ENCODE results near the gene TCF4.

Gene TCF4

GRCh38 chr18:55455938-55456337 is 132.1 kb downstream of the TCF4 start:
- FAIRE-seq (no peak), DNase-seq (ENCODE audit: insufficient read length, low spot score) (no peak)
- no peak for TF ChIP-seq POLR2A (IDR thresholded peaks at IDR 0.05; ENCODE audit: low read depth, low read length)

DNA sequence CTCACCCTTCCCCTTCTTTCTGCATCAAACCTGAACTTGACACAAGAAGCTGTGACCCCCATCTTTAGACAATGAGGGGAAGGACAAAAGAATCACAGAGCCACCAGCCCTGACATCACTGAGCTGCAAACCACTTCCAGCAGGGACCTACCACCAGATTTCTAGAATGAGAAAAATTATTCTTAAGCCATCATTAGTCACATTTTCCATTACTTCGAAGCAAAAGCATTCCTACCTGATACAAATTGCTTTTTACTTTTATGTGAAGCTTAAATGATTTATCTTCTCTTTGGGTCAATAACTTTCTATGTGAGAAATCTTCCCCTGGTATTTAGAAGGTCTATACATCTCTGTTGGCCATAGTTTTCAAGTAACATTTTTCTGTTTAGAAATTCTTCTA is 134.8 kb downstream of the TCF4 start:
- no peak for TF ChIP-seq POLR2A (IDR thresholded peaks at IDR 0.05; ENCODE audit: low read depth, low read length)
- DNase-seq (ENCODE audit: insufficient read length, low spot score) (no peak), FAIRE-seq (no peak)

DNA sequence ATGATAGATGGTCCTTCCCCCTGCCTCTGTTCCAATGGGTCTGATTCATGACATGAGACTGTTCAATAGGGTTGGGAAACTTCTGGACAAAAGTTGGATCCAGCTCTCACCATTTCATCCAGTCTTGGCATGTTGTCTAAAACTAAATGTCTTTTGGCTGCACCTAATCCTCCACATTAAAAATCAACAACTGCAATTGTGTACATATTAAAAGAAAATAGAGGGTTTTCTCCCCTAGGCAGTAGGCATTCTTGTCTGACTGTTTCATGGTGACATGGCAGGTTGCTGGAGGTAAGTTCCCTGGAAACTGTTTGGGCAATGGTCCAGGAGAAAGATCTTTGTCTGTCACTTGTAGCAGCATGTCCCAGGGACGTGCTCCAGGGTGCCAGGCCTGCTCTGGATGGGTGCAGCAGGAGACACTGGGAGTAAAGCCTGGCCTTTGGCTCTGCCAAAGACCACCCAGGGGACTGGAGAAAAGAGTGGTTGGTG is 135.8 kb downstream of the TCF4 start:
- FAIRE-seq (no peak), DNase-seq (ENCODE audit: insufficient read length, low spot score) (no peak)
- TF ChIP-seq POLR2A (IDR thresholded peaks at IDR 0.05; ENCODE audit: low read depth, low read length): no peak

DNA sequence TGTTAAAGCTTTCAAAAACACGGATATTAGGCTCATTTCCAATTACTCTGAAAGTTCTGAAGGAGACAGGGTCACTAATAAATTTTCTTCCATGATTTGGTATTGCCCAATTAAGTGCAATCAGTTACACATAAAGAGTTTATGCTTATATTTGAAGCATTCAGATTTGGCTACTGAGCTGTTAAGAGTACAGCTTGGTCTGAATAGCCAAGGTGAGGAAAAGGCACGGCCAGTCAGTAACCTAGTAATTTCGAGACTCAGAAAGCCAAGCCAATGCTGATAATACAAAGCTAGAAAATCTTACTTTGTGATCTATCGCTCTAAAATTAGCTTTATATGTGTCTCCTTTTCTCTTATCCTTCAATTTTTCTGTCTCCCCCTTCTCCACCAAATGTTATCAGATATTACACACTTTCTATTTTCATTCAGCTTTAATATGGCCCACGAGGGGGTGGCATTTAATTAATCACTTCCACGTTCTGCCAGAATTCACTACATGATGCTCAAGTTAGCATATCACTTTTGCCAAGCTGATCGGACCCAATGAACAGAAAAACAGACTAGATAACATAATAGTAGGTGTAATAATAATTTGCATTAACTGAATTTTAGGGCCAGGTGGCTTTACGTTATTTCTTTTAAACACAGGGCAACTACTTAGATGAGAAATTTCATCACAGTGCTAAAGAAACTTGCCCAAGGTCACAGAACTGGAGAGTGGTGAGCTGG is 138.4 kb downstream of the TCF4 start:
- TF ChIP-seq POLR2A (IDR thresholded peaks at IDR 0.05; ENCODE audit: low read depth, low read length): no peak

GRCh38 chr18:55448420-55448819 is 139.6 kb downstream of the TCF4 start:
- FAIRE-seq: no peak

More for the DNA sequence above, 138.4 kb downstream of the TCF4 start:
- DNase-seq (ENCODE audit: insufficient read length, low spot score): no peak
- FAIRE-seq: no peak

DNA sequence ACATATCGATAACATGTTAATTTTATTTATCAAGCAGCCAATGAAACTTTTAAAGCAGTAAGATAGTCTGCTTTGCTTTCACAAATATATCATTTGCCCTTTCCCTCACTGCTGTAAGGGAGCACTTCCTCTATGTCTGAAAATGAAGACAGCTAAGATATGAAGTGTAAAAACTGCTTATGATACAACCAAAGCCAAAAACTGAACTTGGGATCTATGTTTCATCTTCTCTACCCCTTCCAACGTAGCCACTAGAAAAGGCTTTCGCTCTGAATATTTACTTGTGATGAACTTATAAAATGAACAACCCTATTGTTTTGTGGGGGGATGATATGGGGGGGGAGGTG is 140.3 kb downstream of the TCF4 start:
- no peak for FAIRE-seq
- TF ChIP-seq POLR2A (IDR thresholded peaks at IDR 0.05; ENCODE audit: low read depth, low read length): no peak

More at GRCh38 chr18:55448420-55448819, 139.6 kb downstream of the TCF4 start:
- no peak for TF ChIP-seq POLR2A (IDR thresholded peaks at IDR 0.05; ENCODE audit: low read depth, low read length)
- DNase-seq (ENCODE audit: insufficient read length, low spot score): no peak

DNA sequence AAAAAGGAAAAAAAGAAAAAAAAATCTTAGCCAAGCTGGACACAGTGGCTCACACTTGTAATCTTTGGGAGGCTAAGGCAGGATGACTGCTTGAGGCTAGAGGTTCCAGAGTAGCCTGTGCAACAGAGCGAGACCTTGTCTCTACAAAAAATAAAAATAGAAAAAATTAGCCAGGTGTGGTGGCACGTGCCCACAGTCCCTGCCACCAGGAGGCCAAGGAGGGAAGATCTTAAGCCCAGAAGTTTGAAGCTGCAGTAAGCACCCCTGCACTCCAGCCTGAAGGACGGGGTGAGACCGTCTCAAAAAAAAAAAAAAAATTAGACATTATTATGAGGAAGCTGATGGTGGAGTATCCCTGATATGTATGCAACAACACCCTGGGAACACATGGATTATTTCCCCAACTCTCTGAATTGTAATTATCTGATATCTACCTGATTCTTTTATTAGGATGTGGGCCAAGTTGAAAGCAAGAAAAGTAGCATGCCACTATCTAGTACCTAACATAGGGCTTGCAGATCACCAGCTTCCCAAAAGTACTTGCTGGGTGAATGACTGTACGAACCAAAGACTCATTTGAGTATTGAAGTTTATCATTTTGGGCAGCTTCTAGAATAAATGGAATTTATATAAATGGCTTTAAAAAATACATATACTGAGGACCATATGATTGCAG is 140.9 kb downstream of the TCF4 start:
- FAIRE-seq (no peak), DNase-seq (ENCODE audit: insufficient read length, low spot score) (no peak)
- no peak for TF ChIP-seq POLR2A (IDR thresholded peaks at IDR 0.05; ENCODE audit: low read depth, low read length)

More for the DNA sequence above, 140.3 kb downstream of the TCF4 start:
- no peak for DNase-seq (ENCODE audit: insufficient read length, low spot score)

DNA sequence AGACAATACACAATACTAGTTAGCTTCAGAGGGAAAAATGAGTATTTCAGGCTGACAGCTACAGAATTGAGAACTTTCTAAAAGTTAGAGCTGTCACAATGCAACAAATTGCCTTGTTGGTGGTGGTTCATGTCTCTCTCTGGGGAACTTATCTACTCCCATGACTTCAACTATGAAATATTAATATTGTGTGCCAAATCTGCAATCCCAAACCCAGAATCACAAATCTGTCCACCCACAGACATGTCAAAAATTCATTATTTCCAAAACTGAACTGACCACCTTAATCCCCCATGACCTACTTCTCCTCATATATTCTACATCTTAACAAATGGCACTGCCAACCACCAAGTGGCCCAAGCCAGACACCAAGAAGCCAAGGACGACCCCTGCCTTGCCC is 143.5 kb downstream of the TCF4 start:
- TF ChIP-seq POLR2A (IDR thresholded peaks at IDR 0.05; ENCODE audit: low read depth, low read length): no peak
- DNase-seq (ENCODE audit: insufficient read length, low spot score) (no peak), FAIRE-seq (no peak)

GRCh38 chr18:55443776-55444175 is 144.2 kb downstream of the TCF4 start:
- TF ChIP-seq POLR2A (IDR thresholded peaks at IDR 0.05; ENCODE audit: low read depth, low read length): no peak
- FAIRE-seq: no peak

DNA sequence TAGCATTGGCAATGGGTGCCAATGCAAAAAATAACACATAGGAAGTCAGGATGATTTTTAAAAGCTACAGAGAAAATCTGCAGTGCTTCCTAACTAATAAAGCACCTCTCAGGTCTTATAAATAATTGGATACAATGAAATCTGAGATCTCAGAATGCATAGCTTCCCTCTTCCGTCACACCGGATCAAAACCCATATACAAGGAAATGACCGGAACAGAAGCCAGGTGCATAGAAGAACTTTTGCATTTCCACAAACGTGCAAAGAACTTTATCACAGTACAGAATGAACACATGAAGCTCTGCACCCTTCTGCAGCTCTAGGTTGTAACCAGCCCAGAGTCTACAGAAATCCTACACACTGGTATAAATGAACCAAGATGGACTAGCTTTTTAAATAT is 145.4 kb downstream of the TCF4 start:
- TF ChIP-seq POLR2A (IDR thresholded peaks at IDR 0.05; ENCODE audit: low read depth, low read length): no peak
- DNase-seq (ENCODE audit: insufficient read length, low spot score) (no peak), FAIRE-seq (no peak)

More at GRCh38 chr18:55443776-55444175, 144.2 kb downstream of the TCF4 start:
- DNase-seq (ENCODE audit: insufficient read length, low spot score): no peak

DNA sequence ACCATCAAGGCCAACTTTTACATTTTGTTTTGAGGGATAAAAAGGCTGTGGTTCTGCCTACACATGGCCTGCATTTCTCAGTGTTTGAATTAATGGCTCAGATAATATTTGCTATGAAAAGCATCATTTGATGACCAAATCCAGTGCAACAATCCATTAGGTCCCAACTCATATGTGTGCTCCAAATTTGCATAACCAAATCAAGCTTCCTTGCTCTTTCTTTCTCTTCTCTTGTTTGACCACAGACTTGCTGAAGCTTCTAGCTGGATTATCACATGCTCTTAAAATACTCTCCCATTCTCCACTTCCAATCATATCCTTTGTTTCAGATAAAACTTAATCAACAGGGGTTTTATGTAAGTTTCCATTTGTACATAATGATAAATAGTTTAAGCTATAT is 147.0 kb downstream of the TCF4 start:
- TF ChIP-seq POLR2A (IDR thresholded peaks at IDR 0.05; ENCODE audit: low read depth, low read length): no peak
- FAIRE-seq: no peak

DNA sequence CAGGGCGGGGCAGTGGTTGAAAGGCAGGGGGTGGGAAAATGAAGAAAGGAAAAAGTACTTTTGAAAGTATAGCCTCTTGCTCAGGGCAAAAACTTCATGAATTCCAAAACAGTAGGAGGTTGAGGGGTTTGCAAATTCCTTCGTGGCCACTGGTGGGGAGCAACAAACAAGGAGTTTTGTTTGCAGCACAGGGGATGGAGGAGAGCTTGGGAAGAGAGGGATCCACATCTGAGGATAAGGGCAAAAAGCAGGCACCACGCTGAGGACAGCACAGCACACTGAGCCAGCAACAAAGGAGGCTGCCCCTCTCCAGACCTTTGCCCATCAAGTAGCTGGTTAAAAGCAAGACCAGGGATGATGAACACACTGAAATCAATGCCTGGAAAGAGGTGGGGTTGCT is 148.9 kb downstream of the TCF4 start:
- FAIRE-seq: no peak
- no peak for DNase-seq (ENCODE audit: insufficient read length, low spot score)
- no peak for TF ChIP-seq POLR2A (IDR thresholded peaks at IDR 0.05; ENCODE audit: low read depth, low read length)

More for the DNA sequence above, 147.0 kb downstream of the TCF4 start:
- DNase-seq (ENCODE audit: insufficient read length, low spot score): no peak

DNA sequence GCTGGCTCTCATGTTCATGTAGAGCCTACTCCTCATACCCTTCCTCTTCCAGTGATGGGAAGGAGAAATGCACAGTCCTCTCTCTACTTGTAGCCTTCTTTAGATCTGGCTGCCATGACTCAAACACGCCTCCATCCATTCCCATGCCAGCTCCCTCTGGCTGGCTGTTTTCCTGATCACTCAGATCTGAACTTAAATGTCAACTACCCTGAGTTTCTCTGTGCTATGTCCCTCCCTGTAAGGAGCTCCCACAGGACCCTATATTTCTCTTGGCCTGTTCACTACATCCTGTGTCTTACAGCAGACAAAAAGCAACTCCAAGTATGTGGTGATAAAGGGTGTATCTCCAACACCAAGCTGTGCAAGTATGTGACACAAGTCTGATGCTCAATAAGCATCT is 152.4 kb downstream of the TCF4 start:
- DNase-seq (ENCODE audit: insufficient read length, low spot score) (no peak), FAIRE-seq (no peak)
- no peak for TF ChIP-seq POLR2A (IDR thresholded peaks at IDR 0.05; ENCODE audit: low read depth, low read length)

GRCh38 chr18:55433648-55434047 is 154.3 kb downstream of the TCF4 start:
- TF ChIP-seq POLR2A (IDR thresholded peaks at IDR 0.05; ENCODE audit: low read depth, low read length): no peak
- FAIRE-seq (no peak), DNase-seq (ENCODE audit: insufficient read length, low spot score) (no peak)

GRCh38 chr18:55433140-55433539 is 154.9 kb downstream of the TCF4 start:
- DNase-seq (ENCODE audit: insufficient read length, low spot score) (no peak), FAIRE-seq (no peak)
- TF ChIP-seq POLR2A (IDR thresholded peaks at IDR 0.05; ENCODE audit: low read depth, low read length): no peak

Measured in H54 (cell line).